Measurements from ENCODE around the gene ZNF319. TPM values are rescaled to one million over a fixed set of nuclear protein-coding genes. Genes with fewer than 3 reads are reported as not detected.

The ZNF319 gene
- total and polyA plus RNA-seq, 2 of the 13 experiments (the other 11 are each of a cell fraction or from before 2014, with no cell fraction given) = 2.4 to 3.6 TPM

DNA sequence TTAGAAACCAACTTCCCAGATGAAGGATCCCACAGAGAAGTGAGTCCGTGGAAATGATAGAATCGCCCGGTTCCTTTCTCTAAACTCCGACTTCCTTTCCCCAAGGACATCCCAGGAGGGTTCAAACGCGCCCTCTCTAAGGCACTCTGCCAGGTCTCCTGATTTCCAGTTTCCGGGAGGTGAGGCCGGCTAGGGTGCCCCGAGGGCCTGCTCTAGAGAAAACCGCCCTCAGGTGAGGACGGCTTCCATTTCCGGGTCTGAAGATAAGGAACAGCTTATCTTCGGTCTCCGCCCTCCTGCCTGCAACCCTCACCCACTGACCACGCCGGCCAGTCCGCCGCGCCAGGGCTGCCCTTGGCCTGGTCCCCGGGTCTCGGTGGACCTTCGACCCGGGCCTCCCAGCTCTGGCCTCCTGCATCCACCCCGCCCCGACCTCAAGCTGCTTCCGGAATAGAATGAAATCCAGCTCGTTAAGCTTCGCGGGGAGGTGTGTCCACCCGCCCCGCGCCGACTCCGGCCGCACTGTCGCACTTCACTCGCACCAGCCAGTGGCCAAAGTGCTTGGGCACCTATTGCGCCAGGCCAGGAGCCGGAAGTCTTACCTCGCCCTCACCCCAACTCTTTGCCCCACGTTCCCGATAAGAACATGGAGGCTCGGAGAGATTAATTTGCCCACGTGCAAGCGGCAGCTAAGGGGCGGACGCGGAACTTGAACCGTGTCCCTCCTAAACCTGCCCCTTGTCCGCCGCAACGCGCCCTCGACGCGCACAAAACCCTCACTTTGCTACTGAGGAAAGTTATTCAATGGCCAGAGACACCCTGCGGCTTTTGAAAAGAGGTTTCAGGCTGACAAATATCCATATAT, 24.2 kb upstream of the ZNF319 start (continued):
- TF ChIP-seq ZFX (CRISPR knock-in tag; IDR thresholded peaks at IDR 0.05; ENCODE audit: low read depth) (peak; percentile 90), ZBTB7B (CRISPR knock-in tag; IDR thresholded peaks at IDR 0.05) (peak; percentile 40; the same call in 1 of the 2 replicates), PITX1 (CRISPR knock-in tag; IDR thresholded peaks at IDR 0.05) (peak; percentile 93), ZZZ3 (CRISPR knock-in tag; IDR thresholded peaks at IDR 0.05; ENCODE audit: borderline replicate concordance) (peak; percentile 45; the same call in 1 of the 2 replicates), ZNF558 (CRISPR knock-in tag; IDR thresholded peaks at IDR 0.05; ENCODE audit: borderline replicate concordance) (peak; percentile 71; the same call in 1 of the 2 replicates), POLR2AphosphoS5 (IDR thresholded peaks at IDR 0.05; ENCODE audit: low read depth, low read length) (peak; percentile 49), JARID2 (CRISPR knock-in tag; IDR thresholded peaks at IDR 0.05; ENCODE audit: insufficient replicate concordance) (no peak), NR2F1 (CRISPR knock-in tag; IDR thresholded peaks at IDR 0.05) (peak; percentile 78 to 82), TBL1XR1 (IDR thresholded peaks at IDR 0.05; ENCODE audit: borderline replicate concordance, low read length, partially characterized antibody) (peak; percentile 37), ZNF564 (CRISPR knock-in tag; IDR thresholded peaks at IDR 0.05) (peak; percentile 93), NFE2L1 (CRISPR knock-in tag; IDR thresholded peaks at IDR 0.05; ENCODE audit: borderline replicate concordance) (no peak), MBNL3 (CRISPR knock-in tag; conservative IDR thresholded peaks at IDR 0.05) (no peak), MTA3 (CRISPR knock-in tag; IDR thresholded peaks at IDR 0.05) (no peak)
- TF ChIP-seq, protein P1, sequence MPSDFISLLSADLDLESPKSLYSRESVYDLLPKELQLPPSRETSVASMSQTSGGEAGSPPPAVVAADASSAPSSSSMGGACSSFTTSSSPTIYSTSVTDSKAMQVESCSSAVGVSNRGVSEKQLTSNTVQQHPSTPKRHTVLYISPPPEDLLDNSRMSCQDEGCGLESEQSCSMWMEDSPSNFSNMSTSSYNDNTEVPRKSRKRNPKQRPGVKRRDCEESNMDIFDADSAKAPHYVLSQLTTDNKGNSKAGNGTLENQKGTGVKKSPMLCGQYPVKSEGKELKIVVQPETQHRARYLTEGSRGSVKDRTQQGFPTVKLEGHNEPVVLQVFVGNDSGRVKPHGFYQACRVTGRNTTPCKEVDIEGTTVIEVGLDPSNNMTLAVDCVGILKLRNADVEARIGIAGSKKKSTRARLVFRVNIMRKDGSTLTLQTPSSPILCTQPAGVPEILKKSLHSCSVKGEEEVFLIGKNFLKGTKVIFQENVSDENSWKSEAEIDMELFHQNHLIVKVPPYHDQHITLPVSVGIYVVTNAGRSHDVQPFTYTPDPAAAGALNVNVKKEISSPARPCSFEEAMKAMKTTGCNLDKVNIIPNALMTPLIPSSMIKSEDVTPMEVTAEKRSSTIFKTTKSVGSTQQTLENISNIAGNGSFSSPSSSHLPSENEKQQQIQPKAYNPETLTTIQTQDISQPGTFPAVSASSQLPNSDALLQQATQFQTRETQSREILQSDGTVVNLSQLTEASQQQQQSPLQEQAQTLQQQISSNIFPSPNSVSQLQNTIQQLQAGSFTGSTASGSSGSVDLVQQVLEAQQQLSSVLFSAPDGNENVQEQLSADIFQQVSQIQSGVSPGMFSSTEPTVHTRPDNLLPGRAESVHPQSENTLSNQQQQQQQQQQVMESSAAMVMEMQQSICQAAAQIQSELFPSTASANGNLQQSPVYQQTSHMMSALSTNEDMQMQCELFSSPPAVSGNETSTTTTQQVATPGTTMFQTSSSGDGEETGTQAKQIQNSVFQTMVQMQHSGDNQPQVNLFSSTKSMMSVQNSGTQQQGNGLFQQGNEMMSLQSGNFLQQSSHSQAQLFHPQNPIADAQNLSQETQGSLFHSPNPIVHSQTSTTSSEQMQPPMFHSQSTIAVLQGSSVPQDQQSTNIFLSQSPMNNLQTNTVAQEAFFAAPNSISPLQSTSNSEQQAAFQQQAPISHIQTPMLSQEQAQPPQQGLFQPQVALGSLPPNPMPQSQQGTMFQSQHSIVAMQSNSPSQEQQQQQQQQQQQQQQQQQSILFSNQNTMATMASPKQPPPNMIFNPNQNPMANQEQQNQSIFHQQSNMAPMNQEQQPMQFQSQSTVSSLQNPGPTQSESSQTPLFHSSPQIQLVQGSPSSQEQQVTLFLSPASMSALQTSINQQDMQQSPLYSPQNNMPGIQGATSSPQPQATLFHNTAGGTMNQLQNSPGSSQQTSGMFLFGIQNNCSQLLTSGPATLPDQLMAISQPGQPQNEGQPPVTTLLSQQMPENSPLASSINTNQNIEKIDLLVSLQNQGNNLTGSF (CRISPR knock-in tag; IDR thresholded peaks at IDR 0.05) = no peak; the same call in 1 of the 2 replicates
- TF ChIP-seq, protein P2, sequence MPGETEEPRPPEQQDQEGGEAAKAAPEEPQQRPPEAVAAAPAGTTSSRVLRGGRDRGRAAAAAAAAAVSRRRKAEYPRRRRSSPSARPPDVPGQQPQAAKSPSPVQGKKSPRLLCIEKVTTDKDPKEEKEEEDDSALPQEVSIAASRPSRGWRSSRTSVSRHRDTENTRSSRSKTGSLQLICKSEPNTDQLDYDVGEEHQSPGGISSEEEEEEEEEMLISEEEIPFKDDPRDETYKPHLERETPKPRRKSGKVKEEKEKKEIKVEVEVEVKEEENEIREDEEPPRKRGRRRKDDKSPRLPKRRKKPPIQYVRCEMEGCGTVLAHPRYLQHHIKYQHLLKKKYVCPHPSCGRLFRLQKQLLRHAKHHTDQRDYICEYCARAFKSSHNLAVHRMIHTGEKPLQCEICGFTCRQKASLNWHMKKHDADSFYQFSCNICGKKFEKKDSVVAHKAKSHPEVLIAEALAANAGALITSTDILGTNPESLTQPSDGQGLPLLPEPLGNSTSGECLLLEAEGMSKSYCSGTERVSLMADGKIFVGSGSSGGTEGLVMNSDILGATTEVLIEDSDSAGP (CRISPR knock-in tag; IDR thresholded peaks at IDR 0.05; ENCODE audit: borderline replicate concordance) = peak; percentile 30
- TF ChIP-seq, protein P3, sequence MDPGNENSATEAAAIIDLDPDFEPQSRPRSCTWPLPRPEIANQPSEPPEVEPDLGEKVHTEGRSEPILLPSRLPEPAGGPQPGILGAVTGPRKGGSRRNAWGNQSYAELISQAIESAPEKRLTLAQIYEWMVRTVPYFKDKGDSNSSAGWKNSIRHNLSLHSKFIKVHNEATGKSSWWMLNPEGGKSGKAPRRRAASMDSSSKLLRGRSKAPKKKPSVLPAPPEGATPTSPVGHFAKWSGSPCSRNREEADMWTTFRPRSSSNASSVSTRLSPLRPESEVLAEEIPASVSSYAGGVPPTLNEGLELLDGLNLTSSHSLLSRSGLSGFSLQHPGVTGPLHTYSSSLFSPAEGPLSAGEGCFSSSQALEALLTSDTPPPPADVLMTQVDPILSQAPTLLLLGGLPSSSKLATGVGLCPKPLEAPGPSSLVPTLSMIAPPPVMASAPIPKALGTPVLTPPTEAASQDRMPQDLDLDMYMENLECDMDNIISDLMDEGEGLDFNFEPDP (CRISPR knock-in tag; conservative IDR thresholded peaks at IDR 0.05) = no peak
- TF ChIP-seq, protein P4, sequence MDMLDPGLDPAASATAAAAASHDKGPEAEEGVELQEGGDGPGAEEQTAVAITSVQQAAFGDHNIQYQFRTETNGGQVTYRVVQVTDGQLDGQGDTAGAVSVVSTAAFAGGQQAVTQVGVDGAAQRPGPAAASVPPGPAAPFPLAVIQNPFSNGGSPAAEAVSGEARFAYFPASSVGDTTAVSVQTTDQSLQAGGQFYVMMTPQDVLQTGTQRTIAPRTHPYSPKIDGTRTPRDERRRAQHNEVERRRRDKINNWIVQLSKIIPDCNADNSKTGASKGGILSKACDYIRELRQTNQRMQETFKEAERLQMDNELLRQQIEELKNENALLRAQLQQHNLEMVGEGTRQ (IDR thresholded peaks at IDR 0.05; ENCODE audit: low read depth, low read length) = no peak
- TF ChIP-seq, protein P4 (CRISPR knock-in tag; IDR thresholded peaks at IDR 0.05; ENCODE audit: borderline replicate concordance) = peak; percentile 49; the same call in 1 of the 2 replicates
